GM12874 (cell line): ENCODE results near the gene CNNM4.

Experiments used
- CTCF ChIP-seq: IDR thresholded peaks from 2 replicates; pipeline ENCODE4 v1.5.1; 2011; ENCODE audit warnings: low read depth, mild to moderate bottlenecking, control low read depth, low read length, moderate library complexity; ENCODE audit not compliant: insufficient read depth

The CNNM4 gene

GRCh38 chr2:96804986-96805385 lies 44.3 kb downstream of the CNNM4 start:
- TF ChIP-seq CTCF = no peak

GRCh38 chr2:96806468-96807126 lies 45.9 kb downstream of the CNNM4 start:
- TF ChIP-seq CTCF = no peak

DNA sequence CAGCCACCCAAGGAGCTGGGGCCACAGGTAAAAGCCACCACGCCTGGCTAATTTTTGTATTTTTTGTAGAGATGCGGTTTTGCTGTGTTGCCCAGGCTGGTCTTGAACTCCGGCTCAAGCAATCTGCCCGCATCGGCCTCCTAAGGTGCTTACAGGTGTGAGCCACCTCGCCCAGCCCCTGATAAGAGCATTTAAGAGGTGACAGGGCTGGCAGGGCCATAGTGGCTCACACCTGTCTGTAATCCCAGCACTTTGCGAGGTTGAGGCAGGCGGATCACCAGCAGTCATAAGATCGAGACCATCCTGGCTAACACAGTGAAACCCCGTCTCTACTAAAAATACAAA lies 46.4 kb downstream of the CNNM4 start:
- no peak for TF ChIP-seq CTCF

GRCh38 chr2:96808176-96808837 lies 47.6 kb downstream of the CNNM4 start:
- TF ChIP-seq CTCF = no peak

DNA sequence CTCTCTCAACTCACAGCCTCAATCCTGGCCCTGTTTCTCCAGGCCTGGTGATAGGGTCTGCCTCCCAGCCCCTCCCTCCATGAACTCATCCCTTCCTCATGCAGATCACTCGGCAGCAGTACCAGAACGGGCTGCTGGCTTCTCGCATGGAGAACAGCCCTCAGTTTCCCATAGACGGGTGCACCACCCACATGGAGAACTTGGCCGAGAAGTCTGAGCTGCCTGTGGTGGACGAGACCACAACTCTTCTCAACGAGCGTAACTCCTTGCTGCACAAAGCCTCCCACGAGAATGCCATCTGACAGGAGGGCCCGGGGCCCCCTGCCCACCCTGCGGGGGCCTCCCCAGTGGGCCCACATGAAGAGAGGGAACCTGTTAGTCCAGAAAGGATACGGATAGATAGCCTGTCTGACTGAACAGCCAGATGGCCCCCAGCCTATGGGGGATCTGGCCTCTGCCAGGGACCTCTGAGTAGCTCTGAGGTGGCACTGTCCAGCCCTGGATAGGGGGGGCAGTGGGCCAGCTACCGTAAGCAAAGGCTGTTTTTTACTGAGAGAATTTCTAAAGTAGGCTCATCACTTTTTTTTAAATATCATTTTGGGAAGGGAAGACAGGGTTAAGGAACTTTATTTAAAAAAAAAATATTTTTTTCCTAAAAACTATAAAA lies 48.6 kb downstream of the CNNM4 start:
- no peak for TF ChIP-seq CTCF

GRCh38 chr2:96809951-96810782 lies 49.5 kb downstream of the CNNM4 start:
- TF ChIP-seq CTCF = no peak

GRCh38 chr2:96810783-96811192 lies 50.1 kb downstream of the CNNM4 start:
- TF ChIP-seq CTCF = no peak
